ENCODE results near the gene PEA15.

The PEA15 gene

GRCh38 chr1:160208557-160209320 lies 3.6 kb downstream of the PEA15 start:
- no peak for TF ChIP-seq POLR2A (IDR thresholded peaks at IDR 0.05; ENCODE audit: low read depth, low read length)
- no peak for DNase-seq (ENCODE audit: insufficient read length, low spot score)
- no peak for FAIRE-seq

GRCh38 chr1:160209321-160210046 lies 4.3 kb downstream of the PEA15 start:
- DNase-seq (ENCODE audit: insufficient read length, low spot score): no peak
- FAIRE-seq: no peak
- TF ChIP-seq POLR2A (IDR thresholded peaks at IDR 0.05; ENCODE audit: low read depth, low read length): no peak

GRCh38 chr1:160210561-160210960 lies 5.4 kb downstream of the PEA15 start:
- DNase-seq (ENCODE audit: insufficient read length, low spot score) (no peak), FAIRE-seq (no peak)
- TF ChIP-seq POLR2A (IDR thresholded peaks at IDR 0.05; ENCODE audit: low read depth, low read length): no peak

GRCh38 chr1:160211046-160211790 lies 6.0 kb downstream of the PEA15 start:
- no peak for DNase-seq (ENCODE audit: insufficient read length, low spot score)
- TF ChIP-seq POLR2A (IDR thresholded peaks at IDR 0.05; ENCODE audit: low read depth, low read length): no peak
- FAIRE-seq: no peak

- FAIRE-seq: no peak
- no peak for DNase-seq (ENCODE audit: insufficient read length, low spot score)
- no peak for TF ChIP-seq POLR2A (IDR thresholded peaks at IDR 0.05; ENCODE audit: low read depth, low read length)
These were observed 9.4 kb downstream of the PEA15 start for GRCh38 chr1:160214481-160215140.

- FAIRE-seq (no peak), DNase-seq (ENCODE audit: insufficient read length, low spot score) (no peak)
- TF ChIP-seq POLR2A (IDR thresholded peaks at IDR 0.05; ENCODE audit: low read depth, low read length): no peak
These were observed 11.1 kb downstream of the PEA15 start for GRCh38 chr1:160216301-160216700.

- FAIRE-seq (no peak), DNase-seq (ENCODE audit: insufficient read length, low spot score) (no peak)
- TF ChIP-seq POLR2A (IDR thresholded peaks at IDR 0.05; ENCODE audit: low read depth, low read length): no peak
These were observed 12.4 kb downstream of the PEA15 start for GRCh38 chr1:160217481-160218051.

- peak; percentile 67 for DNase-seq (ENCODE audit: insufficient read length, low spot score)
- TF ChIP-seq POLR2A (IDR thresholded peaks at IDR 0.05; ENCODE audit: low read depth, low read length): no peak
- peak; percentile 48 for FAIRE-seq
These were observed 14.1 kb downstream of the PEA15 start for GRCh38 chr1:160219062-160219929.

- FAIRE-seq (no peak), DNase-seq (ENCODE audit: insufficient read length, low spot score) (no peak)
- TF ChIP-seq POLR2A (IDR thresholded peaks at IDR 0.05; ENCODE audit: low read depth, low read length): no peak
These were observed 15.1 kb downstream of the PEA15 start for GRCh38 chr1:160220301-160220700.

GRCh38 chr1:160221089-160221488 lies 15.9 kb downstream of the PEA15 start:
- TF ChIP-seq POLR2A (IDR thresholded peaks at IDR 0.05; ENCODE audit: low read depth, low read length): no peak
- FAIRE-seq: no peak

GRCh38 chr1:160222546-160222945 lies 17.4 kb downstream of the PEA15 start:
- DNase-seq (ENCODE audit: insufficient read length, low spot score) (no peak), FAIRE-seq (no peak)
- TF ChIP-seq POLR2A (IDR thresholded peaks at IDR 0.05; ENCODE audit: low read depth, low read length): no peak

More at GRCh38 chr1:160221089-160221488, 15.9 kb downstream of the PEA15 start:
- no peak for DNase-seq (ENCODE audit: insufficient read length, low spot score)

GRCh38 chr1:160224606-160225005 lies 19.4 kb downstream of the PEA15 start:
- no peak for TF ChIP-seq POLR2A (IDR thresholded peaks at IDR 0.05; ENCODE audit: low read depth, low read length)
- FAIRE-seq: no peak
- no peak for DNase-seq (ENCODE audit: insufficient read length, low spot score)

GRCh38 chr1:160225345-160225744 lies 20.2 kb downstream of the PEA15 start:
- FAIRE-seq: no peak
- TF ChIP-seq POLR2A (IDR thresholded peaks at IDR 0.05; ENCODE audit: low read depth, low read length): no peak
- no peak for DNase-seq (ENCODE audit: insufficient read length, low spot score)

Measured in H54 (cell line).